Medulla oblongata (tissue), 1 donor: Measurements from ENCODE around the gene NMUR2.

Source experiments
- DNase-seq: peaks from one replicate; pipeline ENCODE4 v3.0.0-alpha.2; 2015; ENCODE audit errors: extremely low spot score

Gene NMUR2

DNA sequence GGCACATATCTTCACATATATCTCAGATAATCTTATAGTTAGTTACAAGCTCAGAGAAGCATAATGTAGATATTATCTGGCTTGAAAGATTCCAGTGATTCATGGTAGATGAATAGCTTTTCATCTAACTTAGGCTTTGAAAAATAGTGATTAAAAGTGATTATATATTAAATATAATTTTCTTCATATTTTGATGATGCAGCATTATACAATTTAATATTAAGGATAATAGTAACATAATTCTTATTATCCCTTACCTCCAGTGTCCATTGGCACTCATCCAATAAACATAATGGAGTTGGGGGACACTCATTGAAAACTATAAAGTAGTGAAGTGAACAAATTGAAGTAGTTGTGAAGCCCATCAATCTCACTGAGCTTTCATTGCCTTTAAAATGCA is 35.8 kb downstream of the NMUR2 start:
- no peak for DNase-seq

DNA sequence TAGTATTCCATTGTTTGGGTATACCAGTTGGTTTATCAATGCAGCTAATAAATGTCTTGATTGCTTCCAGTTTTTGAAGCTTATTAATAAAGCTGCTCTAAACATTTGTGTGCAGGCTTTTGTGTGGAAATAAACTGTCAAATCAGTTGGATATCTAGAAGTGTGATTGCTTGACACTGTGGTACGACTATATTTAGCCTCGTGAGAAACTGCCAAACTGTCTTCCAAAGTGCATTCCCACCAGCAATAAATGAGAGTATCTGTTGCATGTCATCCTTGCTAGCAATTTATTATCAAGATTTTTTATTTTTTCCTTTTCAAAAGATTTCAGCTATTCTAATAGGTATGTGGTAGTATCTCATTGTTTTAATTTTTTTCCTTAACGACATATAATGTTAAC is 37.5 kb downstream of the NMUR2 start:
- no peak for DNase-seq

- DNase-seq, result no peak
These were observed 38.4 kb downstream of the NMUR2 start for GRCh38 chr5:152366716-152367115.

- DNase-seq, result no peak
These were observed 40.2 kb downstream of the NMUR2 start for GRCh38 chr5:152364899-152365298.

DNA sequence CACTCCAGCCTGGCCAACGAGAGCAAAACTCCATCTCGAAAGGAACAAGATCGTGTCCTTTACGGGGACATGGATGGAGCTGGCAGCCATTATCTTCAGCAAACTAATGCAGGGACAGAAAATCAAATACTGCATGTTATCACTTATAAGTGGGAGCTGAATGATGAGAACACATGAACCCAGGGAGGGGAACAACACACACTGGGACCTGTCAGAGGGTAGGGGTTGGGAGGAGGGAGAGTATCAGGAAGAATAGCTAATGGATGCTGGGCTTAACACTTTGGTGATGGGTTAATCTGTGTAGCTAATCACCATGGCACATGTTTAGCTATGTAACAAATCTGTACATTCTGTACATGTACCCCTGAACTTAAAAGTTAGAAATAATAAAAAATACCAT is 40.9 kb downstream of the NMUR2 start:
- DNase-seq, result no peak

- DNase-seq, result no peak
These were observed 46.1 kb downstream of the NMUR2 start for GRCh38 chr5:152358861-152359568.

DNA sequence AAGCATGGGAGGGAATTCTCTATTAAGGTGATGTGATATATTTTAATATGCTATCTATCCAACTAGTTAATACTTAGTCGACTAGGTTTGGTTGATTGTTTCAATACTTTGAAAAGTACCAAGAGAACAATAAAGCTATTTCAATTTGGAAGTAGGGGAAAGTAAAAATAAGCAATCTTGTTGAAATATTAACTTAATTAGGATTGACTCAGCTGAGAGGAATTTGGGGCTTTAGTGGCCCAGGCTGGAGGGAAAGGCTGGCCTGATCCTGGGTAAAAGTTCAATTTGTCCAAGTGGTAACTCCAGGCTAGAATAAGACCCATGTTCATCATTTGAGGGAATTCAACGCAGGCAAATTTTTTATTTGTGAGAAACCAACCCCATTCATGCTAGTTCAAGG is 48.6 kb downstream of the NMUR2 start:
- DNase-seq, result no peak

GRCh38 chr5:152355061-152355460 is 50.0 kb downstream of the NMUR2 start:
- no peak for DNase-seq

DNA sequence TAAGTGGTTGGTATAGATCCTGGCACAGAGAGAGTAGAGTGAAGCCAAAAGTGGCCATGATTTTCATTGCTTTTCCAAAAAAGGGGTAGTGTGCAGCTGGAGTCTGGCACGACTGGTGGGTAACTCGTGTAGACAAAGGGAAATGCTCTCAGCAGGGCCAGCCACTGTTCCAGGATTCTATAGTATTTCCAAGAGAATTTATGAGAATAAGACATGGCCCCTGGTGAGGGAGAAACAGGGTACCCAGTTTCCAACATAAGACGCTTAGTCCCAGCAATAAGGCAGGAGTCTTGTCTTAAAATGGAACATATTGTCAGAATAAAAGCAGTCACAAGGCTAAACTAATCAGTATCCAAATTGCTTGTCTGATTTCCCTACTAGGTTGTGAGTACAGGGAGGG is 52.1 kb downstream of the NMUR2 start:
- no peak for DNase-seq

- peak; percentile 65 for DNase-seq
These were observed 55.2 kb downstream of the NMUR2 start for GRCh38 chr5:152349683-152350526.
